VCaP (cell line): ENCODE results near the gene IFNL3.
"Not testable (repeated sequence)": the region's sequence is repeated elsewhere in the genome, so short reads cannot be mapped to it uniquely, and the experiment has no call there.

Experiments
- H3K27ac ChIP-seq: fragments of 450-650 bp; 2 replicates; pipeline ENCODE4 v1.5.1; 2017
- CTCF ChIP-seq: fragments of 450-650 bp; conservative IDR thresholded peaks from 2 replicates; pipeline ENCODE4 v1.5.1; 2017; ENCODE audit warnings: mild to moderate bottlenecking, moderate library complexity

Gene IFNL3

DNA sequence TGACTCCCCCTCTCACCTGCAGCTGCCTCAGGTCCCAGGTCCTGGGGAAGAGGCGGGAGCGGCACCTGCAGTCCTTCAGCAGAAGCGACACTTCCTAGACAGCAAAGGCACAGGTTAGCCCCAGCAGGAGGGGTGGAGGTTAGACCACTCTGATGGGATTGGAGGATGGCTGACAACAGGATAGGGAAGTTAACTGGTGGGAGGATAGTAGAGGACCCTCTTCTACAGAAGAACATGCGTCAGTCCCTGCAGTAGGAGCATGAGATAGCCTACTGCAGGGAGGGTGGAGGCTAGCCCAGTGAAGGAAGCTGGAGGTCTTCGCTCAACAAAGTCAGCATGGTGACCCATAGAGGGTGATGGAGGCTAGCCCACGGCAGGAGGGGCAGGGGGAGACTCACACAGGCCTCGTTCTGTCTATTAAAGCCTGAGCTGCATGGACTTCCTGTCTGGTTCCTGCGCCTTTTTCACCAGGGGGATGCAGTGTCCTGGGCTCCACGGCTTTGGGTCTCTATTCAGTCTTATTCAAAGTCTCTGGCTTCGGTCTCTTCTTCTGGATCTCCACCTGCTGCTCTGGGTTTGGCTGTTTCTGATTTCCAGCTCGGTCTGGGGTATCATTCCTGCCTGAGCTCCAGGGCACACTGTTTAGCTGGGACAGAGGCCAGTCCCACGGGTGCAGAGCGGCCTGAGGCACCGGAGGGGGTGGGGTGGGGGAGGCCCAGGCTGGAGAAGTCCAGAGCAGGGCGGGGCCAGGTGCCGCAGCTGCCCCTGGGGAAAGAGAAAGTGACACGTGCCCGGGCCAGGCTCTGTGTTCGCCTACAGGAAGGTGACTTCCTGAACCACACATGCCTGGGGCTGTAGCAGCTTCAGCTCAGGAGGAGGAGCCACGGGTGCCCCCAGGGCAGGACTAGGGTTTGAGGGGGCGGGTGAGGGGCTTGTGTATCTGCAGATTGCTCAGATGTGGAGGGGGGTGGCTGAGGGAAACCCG, 7.3 kb downstream of the IFNL3 start:
- no peak for TF ChIP-seq CTCF
- H3K27ac ChIP-seq = peak overlapping the region; percentile 67

- TF ChIP-seq CTCF = no peak
- no peak overlapping the region for H3K27ac ChIP-seq
Observed at GRCh38 chr19:39236527-39236926, 8.3 kb downstream of the IFNL3 start.

DNA sequence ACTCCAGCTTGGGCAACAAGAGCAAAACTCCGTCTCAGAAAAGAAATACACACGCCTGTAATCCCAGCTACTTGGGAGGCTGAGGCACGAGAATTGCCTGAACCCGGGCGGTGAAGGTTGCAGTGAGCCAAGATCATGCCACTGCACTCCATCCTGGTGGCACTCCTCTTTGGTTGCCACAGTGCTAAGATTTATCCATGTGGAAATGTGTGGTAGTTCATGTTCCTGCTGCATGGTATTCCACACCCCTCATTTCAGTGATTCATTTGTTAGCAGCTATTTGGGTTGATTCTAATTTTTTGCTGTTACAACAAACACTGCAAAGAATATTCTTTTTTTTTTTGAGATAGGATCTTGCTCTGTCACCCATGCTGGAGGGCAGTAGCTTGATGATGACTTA, 12.1 kb downstream of the IFNL3 start:
- H3K27ac ChIP-seq = no peak overlapping the region
- TF ChIP-seq CTCF = no peak

- TF ChIP-seq CTCF = no peak
- no peak overlapping the region for H3K27ac ChIP-seq
Observed at GRCh38 chr19:39230096-39230764, 14.6 kb downstream of the IFNL3 start.

- no peak for TF ChIP-seq CTCF
- H3K27ac ChIP-seq = no peak overlapping the region
Observed at GRCh38 chr19:39224910-39225309, 19.9 kb downstream of the IFNL3 start.

GRCh38 chr19:39223703-39224279, 21.0 kb downstream of the IFNL3 start:
- H3K27ac ChIP-seq = no peak overlapping the region
- TF ChIP-seq CTCF = no peak

- H3K27ac ChIP-seq = not testable (repeated sequence)
Observed at GRCh38 chr19:39219108-39219507, 25.7 kb downstream of the IFNL3 start.
